Natural killer cell (primary cell): ENCODE data around the gene C2orf15. TPM values are rescaled to one million over a fixed set of nuclear protein-coding genes. Genes with fewer than 3 reads are reported as not detected.
"Not testable (repeated sequence)": the region's sequence is repeated elsewhere in the genome, so short reads cannot be mapped to it uniquely, and the experiment has no call there.

ENCODE experiments used
- ATAC-seq, 3 donors: fragments of 150-1000 bp in 2 of 3; fragments of 200-7000 bp in 1 of 3; cut with Tn5 transposase; 1 replicate in 1 of 3; 2 replicates in 2 of 3; pipeline ENCODE4 v1.10.0; 2021; ENCODE audit warnings: mild to moderate bottlenecking in 2 of 3, moderate library complexity in 2 of 3
- DNase-seq, 2 donors: peaks; one replicate each; pipeline versions ENCODE4 v3.0.0 to v3.0.0-alpha.2; 2013 to 2021; ENCODE audit warnings: mixed read lengths in 1 of 2
- H3K27ac ChIP-seq: one replicate; pipeline ENCODE4 v1.5.1; 2013; ENCODE audit warnings: mild to moderate bottlenecking, low read length
- H3K27me3 ChIP-seq: one replicate; pipeline ENCODE4 v1.6.1; 2013; ENCODE audit warnings: low read length; ENCODE audit not compliant: control insufficient read depth, insufficient read depth
- H3K36me3 ChIP-seq: one replicate; pipeline ENCODE4 v1.6.1; 2013; ENCODE audit warnings: low read length; ENCODE audit not compliant: control insufficient read depth, insufficient read depth
- H3K4me1 ChIP-seq: one replicate; pipeline ENCODE4 v1.6.1; 2013; ENCODE audit warnings: low read length; ENCODE audit not compliant: control insufficient read depth, insufficient read depth
- H3K4me3 ChIP-seq: one replicate; pipeline ENCODE4 v1.5.1; 2013; ENCODE audit warnings: low read length
- H3K9me3 ChIP-seq: one replicate; pipeline ENCODE4 v1.6.1; 2013; ENCODE audit warnings: low read length; ENCODE audit not compliant: control insufficient read depth, insufficient read depth
- H3K27ac Mint-ChIP-seq, 2 donors: one replicate each; pipeline ENCODE4 v1.8.0; 2022; ENCODE audit warnings: mild to moderate bottlenecking in 2 of 2, mixed read lengths in 2 of 2, moderate library complexity in 1 of 2
- H3K27me3 Mint-ChIP-seq, 2 donors: one replicate each; pipeline ENCODE4 v1.8.0; 2022; ENCODE audit warnings: low read depth in 2 of 2, mixed read lengths in 2 of 2
- H3K36me3 Mint-ChIP-seq: one replicate; pipeline ENCODE4 v1.8.0; 2022; ENCODE audit warnings: mixed read lengths
- H3K4me1 Mint-ChIP-seq, 2 donors: one replicate each; pipeline ENCODE4 v1.8.0; 2022; ENCODE audit warnings: mixed read lengths in 2 of 2
- H3K4me3 Mint-ChIP-seq: one replicate; pipeline ENCODE4 v1.8.0; 2022; ENCODE audit warnings: mild to moderate bottlenecking, moderate library complexity, mixed read lengths
- H3K9me3 Mint-ChIP-seq, 2 donors: one replicate each; pipeline ENCODE4 v1.8.0; 2022; ENCODE audit warnings: mixed read lengths in 2 of 2
- WGBS: methylation state at CpG from one replicate; pipeline ENCODE4 v1.1.7; 2013; ENCODE audit warnings: missing lambda C conversion rate; ENCODE audit not compliant: insufficient coverage; 5-methylcytosine and 5-hydroxymethylcytosine counted together
- intact Hi-C: fragments of 100-400 bp; cut with micrococcal nuclease; formaldehyde crosslinking; loops from one replicate; pipeline ENCODE4 v1.14.2; 2022
- total RNA-seq, 4 donors: library from RNA; stranded (reverse); fragments of 120-200 nt in 1 of 4; gene quantifications; one replicate each; pipeline versions ENCODE4 v1.2.3 to v1.2.4, GENCODE V29; 2013 to 2022
- TF ChIP-seq, protein P1 (sequence below): fragments of 200-600 bp; IDR thresholded peaks from one replicate; pipeline ENCODE4 v1.8.0; 2022; ENCODE audit warnings: antibody characterized with exemption

Gene C2orf15
- total RNA-seq, 3 donors from 2014 or later (not counting 1 experiment from before 2014, with no cell fraction given): 1.3 to 2.6 (median 1.9) TPM

DNA sequence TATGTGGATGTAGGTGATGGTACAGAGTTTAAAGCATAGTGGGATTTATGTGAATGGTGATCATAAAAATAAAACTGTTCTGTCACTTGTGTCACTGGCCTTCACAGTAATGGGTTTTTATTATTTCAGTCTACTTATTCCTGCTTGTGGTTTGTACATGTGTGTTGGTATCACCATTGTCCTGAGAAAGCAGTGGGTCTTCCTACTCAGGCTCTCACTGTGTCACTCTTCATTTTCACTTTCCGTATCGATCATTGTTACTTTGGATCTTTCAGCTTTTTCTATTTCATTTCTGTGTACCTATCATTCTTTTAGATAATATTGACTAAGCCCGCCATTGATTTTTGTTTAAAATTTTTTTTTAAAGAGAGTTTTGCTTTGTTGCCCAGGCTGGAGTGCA, 46.9 kb downstream of the C2orf15 start:
- Mint-ChIP-seq H3K9me3 (no peaks in the 10 kb centered on the region), H3K4me1 (peaks cover 12 to 17% of the 10 kb centered on the region in 2 donors), H3K27me3 (no peaks in the 10 kb centered on the region), H3K4me3 (no peak overlapping the region), H3K27ac (no peak overlapping the region), H3K36me3 (no peaks in the 10 kb centered on the region)
- TF ChIP-seq, protein P1, sequence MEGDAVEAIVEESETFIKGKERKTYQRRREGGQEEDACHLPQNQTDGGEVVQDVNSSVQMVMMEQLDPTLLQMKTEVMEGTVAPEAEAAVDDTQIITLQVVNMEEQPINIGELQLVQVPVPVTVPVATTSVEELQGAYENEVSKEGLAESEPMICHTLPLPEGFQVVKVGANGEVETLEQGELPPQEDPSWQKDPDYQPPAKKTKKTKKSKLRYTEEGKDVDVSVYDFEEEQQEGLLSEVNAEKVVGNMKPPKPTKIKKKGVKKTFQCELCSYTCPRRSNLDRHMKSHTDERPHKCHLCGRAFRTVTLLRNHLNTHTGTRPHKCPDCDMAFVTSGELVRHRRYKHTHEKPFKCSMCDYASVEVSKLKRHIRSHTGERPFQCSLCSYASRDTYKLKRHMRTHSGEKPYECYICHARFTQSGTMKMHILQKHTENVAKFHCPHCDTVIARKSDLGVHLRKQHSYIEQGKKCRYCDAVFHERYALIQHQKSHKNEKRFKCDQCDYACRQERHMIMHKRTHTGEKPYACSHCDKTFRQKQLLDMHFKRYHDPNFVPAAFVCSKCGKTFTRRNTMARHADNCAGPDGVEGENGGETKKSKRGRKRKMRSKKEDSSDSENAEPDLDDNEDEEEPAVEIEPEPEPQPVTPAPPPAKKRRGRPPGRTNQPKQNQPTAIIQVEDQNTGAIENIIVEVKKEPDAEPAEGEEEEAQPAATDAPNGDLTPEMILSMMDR: no peak
- no peak for ATAC-seq
- whole genome bisulfite sequencing: no CpG with 5 or more reads among the region's 3 CpGs
- intact Hi-C loops: no loop called here
- no peak for DNase-seq
- Histone ChIP-seq H3K4me1 (no peaks in the 10 kb centered on the region), H3K4me3 (no peak overlapping the region), H3K36me3 (peaks cover 19% of the 10 kb centered on the region), H3K9me3 (no peaks in the 10 kb centered on the region), H3K27me3 (no peaks in the 10 kb centered on the region), H3K27ac (no peak overlapping the region)

DNA sequence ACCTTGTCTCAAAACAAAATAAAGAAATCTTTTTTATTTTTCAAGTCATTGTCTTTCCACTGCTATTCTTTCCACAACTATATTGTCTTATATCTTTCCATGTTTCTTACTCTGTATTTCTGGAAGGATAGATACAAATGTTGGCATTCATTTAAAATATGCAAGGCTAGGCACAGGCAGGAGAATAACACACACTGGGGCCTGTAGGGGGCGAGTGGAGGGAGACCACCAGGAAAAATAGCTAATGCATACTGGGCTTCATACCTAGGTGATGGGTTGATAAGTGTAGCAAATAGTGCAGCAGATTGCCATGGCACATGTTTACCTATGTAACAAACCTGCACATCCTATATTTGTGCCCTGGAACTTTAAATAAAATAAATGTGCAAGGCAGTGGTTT, 49.0 kb downstream of the C2orf15 start:
- intact Hi-C loops: no loop called here
- WGBS: 79% methylated on average over 1 of the region's 1 CpG
- H3K27ac Mint-ChIP-seq: no peak overlapping the region
- H3K9me3 ChIP-seq: no peaks in the 10 kb centered on the region
- no peaks in the 10 kb centered on the region for H3K4me1 ChIP-seq
- H3K36me3 Mint-ChIP-seq: no peaks in the 10 kb centered on the region
- TF ChIP-seq, protein P1: no peak
- no peaks in the 10 kb centered on the region for H3K9me3 Mint-ChIP-seq
- no peak overlapping the region for H3K4me3 Mint-ChIP-seq
- H3K27ac ChIP-seq: no peak overlapping the region
- no peak for ATAC-seq
- no peak overlapping the region for H3K4me3 ChIP-seq
- H3K36me3 ChIP-seq: peaks cover 26% of the 10 kb centered on the region
- no peaks in the 10 kb centered on the region for H3K27me3 Mint-ChIP-seq
- no peaks in the 10 kb centered on the region for H3K27me3 ChIP-seq
- peaks cover 2 to 11% of the 10 kb centered on the region in 2 donors for H3K4me1 Mint-ChIP-seq
- no peak for DNase-seq

DNA sequence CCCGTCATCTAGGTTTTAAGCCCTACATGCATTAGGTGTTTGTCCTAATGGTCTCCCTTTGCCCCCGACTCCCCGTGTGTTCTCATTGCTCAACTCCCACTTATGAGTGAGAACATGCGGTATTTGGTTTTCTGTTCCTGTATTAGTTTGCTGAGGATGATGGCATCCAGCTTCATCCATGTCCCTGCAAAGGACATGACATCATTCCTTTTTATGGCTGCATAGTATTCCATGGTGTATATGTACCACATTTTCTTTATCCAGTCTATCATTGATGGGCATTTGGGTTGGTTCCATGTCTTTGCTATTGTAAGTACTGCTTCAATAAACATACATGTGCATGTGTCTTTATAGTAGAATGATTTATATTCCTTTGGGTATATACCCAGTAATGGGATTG, 50.9 kb downstream of the C2orf15 start:
- H3K27ac Mint-ChIP-seq, H3K4me1 ChIP-seq, H3K9me3 Mint-ChIP-seq, H3K4me3 Mint-ChIP-seq, DNase-seq, H3K27ac ChIP-seq, H3K4me3 ChIP-seq, ATAC-seq, H3K9me3 ChIP-seq, H3K27me3 Mint-ChIP-seq, intact Hi-C loops, H3K36me3 Mint-ChIP-seq, H3K27me3 ChIP-seq: not testable (repeated sequence)
- 90% methylated on average over 4 of the region's 4 CpGs for WGBS
- H3K4me1 Mint-ChIP-seq: peaks cover 0 to 11% of the 10 kb centered on the region in 2 donors
- H3K36me3 ChIP-seq: peaks cover 40% of the 10 kb centered on the region

DNA sequence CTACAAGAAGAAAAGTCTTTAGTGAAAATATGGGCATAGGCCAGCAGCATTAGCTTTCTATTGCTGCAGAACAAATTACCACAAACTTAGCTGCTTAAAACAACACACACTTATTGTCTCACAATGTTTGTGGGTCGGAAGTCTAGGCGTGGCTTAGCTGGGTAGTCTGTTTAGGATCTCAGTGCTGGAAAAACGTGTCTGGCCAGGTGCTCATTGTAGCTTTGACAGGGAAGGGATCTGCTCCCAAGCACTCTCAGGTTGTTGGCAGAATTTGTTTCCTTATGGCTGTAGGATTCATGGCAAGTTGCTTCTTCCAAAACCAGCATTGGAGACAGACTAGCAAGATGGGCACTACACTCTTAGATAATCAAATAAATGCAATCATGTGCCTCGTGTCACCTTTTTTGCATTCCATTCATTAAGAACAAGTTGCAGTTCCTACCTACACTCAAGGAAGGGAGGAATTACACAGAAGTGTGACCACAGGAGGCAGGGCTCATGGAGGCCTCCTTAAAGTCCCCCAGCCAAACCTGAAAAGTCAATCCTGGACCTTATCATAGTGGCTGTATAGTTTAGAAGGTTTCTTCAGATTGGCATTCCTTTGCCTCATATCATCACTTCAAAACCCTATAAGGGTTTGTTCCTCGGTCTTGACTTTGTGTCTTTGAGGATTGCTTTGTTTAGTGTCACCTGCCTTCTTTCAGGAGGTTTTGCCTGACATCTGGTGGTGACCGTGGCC, 56.8 kb downstream of the C2orf15 start:
- H3K4me3 Mint-ChIP-seq: no peak overlapping the region
- H3K9me3 Mint-ChIP-seq: no peaks in the 10 kb centered on the region
- ATAC-seq: no peak
- Histone ChIP-seq H3K27ac (no peak overlapping the region), H3K27me3 (no peaks in the 10 kb centered on the region), H3K4me1 (no peaks in the 10 kb centered on the region), H3K4me3 (no peak overlapping the region), H3K9me3 (no peaks in the 10 kb centered on the region), H3K36me3 (peaks cover 34% of the 10 kb centered on the region)
- peaks cover 0 to 9% of the 10 kb centered on the region in 2 donors for H3K4me1 Mint-ChIP-seq
- TF ChIP-seq, protein P1: no peak
- intact Hi-C loops: no loop called here
- H3K27ac Mint-ChIP-seq: no peak overlapping the region
- H3K27me3 Mint-ChIP-seq: no peaks in the 10 kb centered on the region
- no peaks in the 10 kb centered on the region for H3K36me3 Mint-ChIP-seq
- 90% methylated on average over 6 of the region's 6 CpGs for WGBS
- no peak for DNase-seq
